Keratinocyte (primary cell): Measurements from ENCODE around the gene ZNF584.

Experiments
- CTCF ChIP-seq, 3 experiments: IDR thresholded peaks in 1 of 3; conservative IDR thresholded peaks in 1 of 3; optimal IDR thresholded peaks in 1 of 3; 2 replicates in 2 of 3; 3 replicates in 1 of 3; pipeline versions ENCODE3 to v1.5.1; 2011; ENCODE audit warnings: low read length in 3 of 3, mild to moderate bottlenecking in 3 of 3, moderate library complexity in 2 of 3, control low read depth in 1 of 3, inconsistent platforms in 1 of 3; ENCODE audit not compliant: insufficient read depth in 2 of 3; ENCODE audit errors: extremely low read depth in 1 of 3
- EZH2 ChIP-seq: IDR thresholded peaks from one replicate; pipeline ENCODE4 v1.6.1; 2012; ENCODE audit warnings: inconsistent platforms, mild to moderate bottlenecking, low read length, moderate library complexity

GRCh38 chr19:58374200-58374599, 34.2 kb upstream of the ZNF584 start:
- TF ChIP-seq EZH2 (no peak), CTCF (optimal IDR thresholded peaks at IDR 0.05 in 1 of 3, IDR thresholded peaks at IDR 0.05 in 1 of 3, conservative IDR thresholded peaks at IDR 0.05 in 1 of 3; ENCODE audit: extremely low read depth in 1 of 3, insufficient read depth in 2 of 3, low read length in 3 of 3) (no peak)
